ENCODE data around the gene GUCY1A2.

Gene GUCY1A2

GRCh38 chr11:106988151-106989077, 29.9 kb downstream of the GUCY1A2 start:
- no peak for TF ChIP-seq CTCF (IDR thresholded peaks at IDR 0.05)
- no peaks in the 10 kb centered on the region for H3K36me3 ChIP-seq
- no peak overlapping the region for H3K4me3 ChIP-seq
- intact Hi-C loops (cut with DNase I; ENCODE audit: low total_unique reads): no loop called here
- no peak overlapping the region for H3K27ac ChIP-seq
- H3K4me1 ChIP-seq: no peaks in the 10 kb centered on the region
- H3K9me3 ChIP-seq: no peaks in the 10 kb centered on the region
- H3K27me3 ChIP-seq: no peaks in the 10 kb centered on the region
- peak in 1 of 2 donors; percentile 21 for DNase-seq

GRCh38 chr11:106986673-106987072, 31.6 kb downstream of the GUCY1A2 start:
- intact Hi-C loops (cut with DNase I; ENCODE audit: low total_unique reads): no loop called here
- no peaks in the 10 kb centered on the region for H3K9me3 ChIP-seq
- no peaks in the 10 kb centered on the region for H3K27me3 ChIP-seq
- H3K36me3 ChIP-seq: no peaks in the 10 kb centered on the region
- no peak for TF ChIP-seq CTCF (IDR thresholded peaks at IDR 0.05)
- peak in 1 of 2 donors; percentile 18 for DNase-seq
- no peaks in the 10 kb centered on the region for H3K4me1 ChIP-seq
- no peak overlapping the region for H3K27ac ChIP-seq
- no peak overlapping the region for H3K4me3 ChIP-seq

DNA sequence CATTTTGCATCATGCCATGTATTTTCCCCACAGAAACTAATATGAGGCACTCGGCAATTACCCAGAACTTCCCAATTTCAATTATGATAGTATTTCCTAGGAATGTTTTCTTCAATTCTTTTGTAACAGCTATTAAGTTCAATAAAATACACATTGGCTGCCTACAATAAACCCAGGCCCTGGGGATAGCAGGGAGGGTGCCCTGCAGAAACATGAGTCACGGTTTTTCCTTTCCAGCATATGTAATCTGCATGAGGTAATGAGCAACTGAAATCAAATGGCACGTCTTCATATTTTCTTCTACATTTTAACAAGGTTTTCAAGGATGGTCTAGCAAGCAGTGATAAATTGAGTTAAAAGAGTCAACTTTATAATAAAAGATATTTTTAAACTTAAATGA, 32.0 kb downstream of the GUCY1A2 start:
- DNase-seq: peak in 1 of 2 donors; percentile 41
- H3K4me1 ChIP-seq: no peaks in the 10 kb centered on the region
- H3K4me3 ChIP-seq: no peak overlapping the region
- intact Hi-C loops (cut with DNase I; ENCODE audit: low total_unique reads): no loop called here
- no peaks in the 10 kb centered on the region for H3K27me3 ChIP-seq
- no peaks in the 10 kb centered on the region for H3K9me3 ChIP-seq
- TF ChIP-seq CTCF (IDR thresholded peaks at IDR 0.05): no peak
- H3K27ac ChIP-seq: no peak overlapping the region
- no peaks in the 10 kb centered on the region for H3K36me3 ChIP-seq

DNA sequence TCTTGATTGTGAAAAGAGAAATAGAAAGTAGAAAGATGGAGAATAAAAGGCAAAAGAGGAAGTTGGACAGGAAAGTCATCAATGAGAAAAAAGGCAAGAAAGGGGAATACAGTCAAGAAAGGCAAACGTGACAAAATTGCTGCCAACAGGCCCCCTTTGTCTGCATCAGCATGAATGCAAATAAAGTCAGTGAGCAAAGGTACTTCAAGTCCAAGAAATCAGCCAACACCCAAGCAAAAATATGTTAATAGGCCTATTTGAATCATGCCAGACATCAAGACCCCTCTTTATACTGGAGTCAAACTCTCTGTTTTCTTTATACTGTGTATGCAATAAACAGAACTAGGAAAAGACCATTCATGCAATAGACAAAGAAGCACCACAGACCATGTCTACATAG, 34.3 kb downstream of the GUCY1A2 start:
- Histone ChIP-seq H3K4me3 (no peak overlapping the region), H3K9me3 (no peaks in the 10 kb centered on the region), H3K27me3 (no peaks in the 10 kb centered on the region), H3K36me3 (no peaks in the 10 kb centered on the region), H3K27ac (no peak overlapping the region), H3K4me1 (no peaks in the 10 kb centered on the region)
- TF ChIP-seq CTCF (IDR thresholded peaks at IDR 0.05): no peak
- intact Hi-C loops (cut with DNase I; ENCODE audit: low total_unique reads): no loop called here
- no peak for DNase-seq

DNA sequence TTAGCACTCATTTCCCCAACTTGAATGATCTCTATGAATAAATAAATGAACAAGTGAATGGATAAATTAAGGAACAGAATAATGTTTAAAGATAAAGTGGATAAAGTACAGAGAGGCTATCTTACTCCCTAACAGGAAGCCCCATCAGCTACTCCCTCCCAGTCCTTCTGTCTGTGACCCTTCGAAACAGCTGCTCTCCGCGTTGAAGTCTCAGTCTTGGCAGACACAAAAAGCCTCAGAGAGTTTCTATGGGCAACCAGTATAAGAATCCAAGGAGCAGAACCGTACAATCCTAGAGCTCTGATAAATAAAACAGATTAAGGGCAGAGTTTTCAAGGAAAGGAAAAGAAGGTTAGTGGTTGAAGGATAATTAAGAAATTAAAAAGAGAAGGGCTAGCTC, 35.0 kb downstream of the GUCY1A2 start:
- intact Hi-C loops (cut with DNase I; ENCODE audit: low total_unique reads): no loop called here
- DNase-seq: no peak
- H3K4me3 ChIP-seq: no peak overlapping the region
- H3K4me1 ChIP-seq: no peaks in the 10 kb centered on the region
- TF ChIP-seq CTCF (IDR thresholded peaks at IDR 0.05): no peak
- H3K36me3 ChIP-seq: no peaks in the 10 kb centered on the region
- no peaks in the 10 kb centered on the region for H3K9me3 ChIP-seq
- no peak overlapping the region for H3K27ac ChIP-seq
- H3K27me3 ChIP-seq: no peaks in the 10 kb centered on the region

Data from tibial artery (tissue), 4 donors.